PC-3 (cell line): ENCODE measurements around the gene BCAN. TPM values are rescaled to one million over a fixed set of nuclear protein-coding genes. Genes with fewer than 3 reads are reported as not detected.

Source experiments
- ATAC-seq: fragments of 200-7000 bp; cut with Tn5 transposase; 2 replicates; pipeline ENCODE4 v1.9.1; 2020; ENCODE audit warnings: mild to moderate bottlenecking, moderate library complexity
- BruUV-seq: library from RNA; stranded (reverse); fragments of 400-500 nt; replicated peaks from 2 replicates; lab custom pipeline; 2021; lab: Mats Ljungman, UMichigan
- CTCF ChIA-PET: fragments of 300-600 bp; sonication (Branson Sonifier 250); formaldehyde crosslinking; loops from one replicate; lab custom pipeline; 2022; ENCODE audit warnings: antibody characterized with exemption; lab: Charles Lee
- POLR2A ChIA-PET: fragments of 300-600 bp; sonication (Branson Sonifier 250); formaldehyde crosslinking; loops from one replicate; lab custom pipeline; 2022; ENCODE audit warnings: antibody characterized with exemption; ENCODE audit not compliant: unreplicated experiment; lab: Charles Lee
- DNase-seq: peaks from one replicate; pipeline ENCODE4 v3.0.0-alpha.2; 2015
- H2AFZ ChIP-seq: fragments of 300-600 bp; sonication (generic); 2 replicates; pipeline ENCODE4 v1.6.0; 2016; ENCODE audit warnings: antibody characterized with exemption, low read length
- H3F3A ChIP-seq: fragments of 300-600 bp; sonication (generic); one replicate; pipeline ENCODE4 v1.6.0; 2017; ENCODE audit warnings: antibody characterized with exemption, low read length, control low read depth, mild to moderate bottlenecking; ENCODE audit not compliant: unreplicated experiment
- H3K27ac ChIP-seq: fragments of 300-600 bp; sonication (generic); 2 replicates; pipeline ENCODE4 v1.5.1; 2016; ENCODE audit warnings: mild to moderate bottlenecking, low read length
- H3K27me3 ChIP-seq: fragments of 300-600 bp; sonication (generic); 2 replicates; pipeline ENCODE4 v1.6.1; 2016; ENCODE audit warnings: low read length, mixed read lengths
- H3K36me3 ChIP-seq: fragments of 300-600 bp; sonication (generic); 2 replicates; pipeline ENCODE4 v1.6.1; 2016; ENCODE audit warnings: low read depth, mixed run types, low read length, mixed read lengths
- H3K4me1 ChIP-seq: fragments of 300-600 bp; sonication (generic); 2 replicates; pipeline ENCODE4 v1.5.1; 2016; ENCODE audit warnings: low read length; ENCODE audit not compliant: insufficient read depth
- H3K4me2 ChIP-seq: fragments of 300-600 bp; sonication (generic); 2 replicates; pipeline ENCODE4 v1.6.0; 2016; ENCODE audit warnings: low read length
- H3K4me3 ChIP-seq: fragments of 300-600 bp; sonication (generic); 2 replicates; pipeline ENCODE4 v1.5.1; 2016; ENCODE audit warnings: mild to moderate bottlenecking, low read length, mixed read lengths
- H3K79me2 ChIP-seq: fragments of 300-600 bp; sonication (generic); 2 replicates; pipeline ENCODE4 v1.6.1; 2017; ENCODE audit warnings: low read length, mixed read lengths
- H3K9ac ChIP-seq: fragments of 300-600 bp; sonication (generic); 2 replicates; pipeline ENCODE4 v1.6.0; 2016; ENCODE audit warnings: mild to moderate bottlenecking, low read length
- H3K9me2 ChIP-seq: fragments of 300-600 bp; sonication (generic); replicated peaks from 2 replicates; pipeline ENCODE4 v1.6.1; 2016; ENCODE audit warnings: mixed run types, low read length, mixed read lengths
- H3K9me3 ChIP-seq: fragments of 300-600 bp; sonication (generic); 2 replicates; pipeline ENCODE4 v1.6.1; 2016; ENCODE audit warnings: low read length, mixed read lengths
- H4K20me1 ChIP-seq: fragments of 300-600 bp; sonication (generic); 2 replicates; pipeline ENCODE4 v1.6.1; 2016; ENCODE audit warnings: low read length, mixed read lengths
- EZH2 ChIP-seq: fragments of 300-600 bp; sonication (generic); IDR thresholded peaks from one replicate; pipeline ENCODE4 v1.6.1; 2017; ENCODE audit warnings: antibody characterized with exemption, mild to moderate bottlenecking, low read length; ENCODE audit not compliant: unreplicated experiment
- EZH2phosphoT487 ChIP-seq: fragments of 300-600 bp; sonication (generic); IDR thresholded peaks from 2 replicates; pipeline ENCODE4 v1.6.1; 2018; ENCODE audit warnings: mild to moderate bottlenecking, antibody characterized with exemption, low read length, borderline replicate concordance
- intact Hi-C: fragments of 100-400 bp; cut with micrococcal nuclease; formaldehyde crosslinking; loops from 2 replicates; pipeline ENCODE4 v1.9.0; 2023
- total RNA-seq: library from RNA; depleted of rRNA; stranded (reverse); fragments of >200 nt; gene quantifications from 2 replicates; pipeline ENCODE4 v1.2.3, GENCODE V29; 2014
- TF ChIP-seq, protein P1 (sequence below): fragments of 300-600 bp; sonication (generic); conservative IDR thresholded peaks from 2 replicates; pipeline ENCODE4 v1.5.1; 2017; ENCODE audit warnings: antibody characterized with exemption, low read depth, mild to moderate bottlenecking, low read length

The BCAN gene
- total RNA-seq, 1 experiment from 2014 or later, result not detected

DNA sequence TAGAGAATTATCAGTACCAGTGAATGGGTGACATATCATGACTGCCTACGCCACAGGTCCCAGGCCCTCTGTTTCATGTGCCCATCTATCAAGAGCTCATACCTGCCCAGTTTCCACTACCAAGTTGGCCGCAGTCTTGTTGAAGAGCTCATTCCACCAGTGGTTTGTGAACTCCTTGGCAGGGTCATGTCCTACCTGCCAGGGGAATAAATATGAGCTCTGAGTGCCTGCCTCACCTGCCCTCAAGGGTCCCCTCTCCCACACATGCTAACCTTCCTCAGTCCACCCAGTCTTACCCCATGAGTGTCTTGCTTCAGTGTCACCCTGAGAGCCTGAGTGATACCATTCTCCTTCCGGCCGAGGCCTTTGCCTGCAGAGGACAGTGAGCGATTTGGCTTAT is 43.8 kb upstream of the BCAN start:
- H3K27me3 ChIP-seq, result no peaks in the 10 kb centered on the region
- BruUV-seq, result no TSS peak
- H3K79me2 ChIP-seq, result peaks cover 43% of the 10 kb centered on the region
- TF ChIP-seq, protein P1, sequence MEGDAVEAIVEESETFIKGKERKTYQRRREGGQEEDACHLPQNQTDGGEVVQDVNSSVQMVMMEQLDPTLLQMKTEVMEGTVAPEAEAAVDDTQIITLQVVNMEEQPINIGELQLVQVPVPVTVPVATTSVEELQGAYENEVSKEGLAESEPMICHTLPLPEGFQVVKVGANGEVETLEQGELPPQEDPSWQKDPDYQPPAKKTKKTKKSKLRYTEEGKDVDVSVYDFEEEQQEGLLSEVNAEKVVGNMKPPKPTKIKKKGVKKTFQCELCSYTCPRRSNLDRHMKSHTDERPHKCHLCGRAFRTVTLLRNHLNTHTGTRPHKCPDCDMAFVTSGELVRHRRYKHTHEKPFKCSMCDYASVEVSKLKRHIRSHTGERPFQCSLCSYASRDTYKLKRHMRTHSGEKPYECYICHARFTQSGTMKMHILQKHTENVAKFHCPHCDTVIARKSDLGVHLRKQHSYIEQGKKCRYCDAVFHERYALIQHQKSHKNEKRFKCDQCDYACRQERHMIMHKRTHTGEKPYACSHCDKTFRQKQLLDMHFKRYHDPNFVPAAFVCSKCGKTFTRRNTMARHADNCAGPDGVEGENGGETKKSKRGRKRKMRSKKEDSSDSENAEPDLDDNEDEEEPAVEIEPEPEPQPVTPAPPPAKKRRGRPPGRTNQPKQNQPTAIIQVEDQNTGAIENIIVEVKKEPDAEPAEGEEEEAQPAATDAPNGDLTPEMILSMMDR, result no peak
- TF ChIP-seq EZH2phosphoT487, result no peak
- no peak for TF ChIP-seq EZH2
- DNase-seq, result no peak
- H3K27ac ChIP-seq, result no peak overlapping the region
- peaks cover 20% of the 10 kb centered on the region for H3K4me1 ChIP-seq
- H3K4me2 ChIP-seq, result no peak overlapping the region
- no peak for ATAC-seq
- no peaks in the 10 kb centered on the region for H3K9me3 ChIP-seq
- no peak overlapping the region for H3K9ac ChIP-seq
- H3K36me3 ChIP-seq, result peaks cover 59% of the 10 kb centered on the region
- ChIA-PET CTCF (no interaction called here), POLR2A (no interaction called here)
- no peaks in the 10 kb centered on the region for H3F3A ChIP-seq
- H4K20me1 ChIP-seq, result no peaks in the 10 kb centered on the region
- intact Hi-C loops, result no loop called here
- no peak overlapping the region for H2AFZ ChIP-seq
- H3K4me3 ChIP-seq, result no peak overlapping the region
- H3K9me2 ChIP-seq, result no peaks in the 10 kb centered on the region

DNA sequence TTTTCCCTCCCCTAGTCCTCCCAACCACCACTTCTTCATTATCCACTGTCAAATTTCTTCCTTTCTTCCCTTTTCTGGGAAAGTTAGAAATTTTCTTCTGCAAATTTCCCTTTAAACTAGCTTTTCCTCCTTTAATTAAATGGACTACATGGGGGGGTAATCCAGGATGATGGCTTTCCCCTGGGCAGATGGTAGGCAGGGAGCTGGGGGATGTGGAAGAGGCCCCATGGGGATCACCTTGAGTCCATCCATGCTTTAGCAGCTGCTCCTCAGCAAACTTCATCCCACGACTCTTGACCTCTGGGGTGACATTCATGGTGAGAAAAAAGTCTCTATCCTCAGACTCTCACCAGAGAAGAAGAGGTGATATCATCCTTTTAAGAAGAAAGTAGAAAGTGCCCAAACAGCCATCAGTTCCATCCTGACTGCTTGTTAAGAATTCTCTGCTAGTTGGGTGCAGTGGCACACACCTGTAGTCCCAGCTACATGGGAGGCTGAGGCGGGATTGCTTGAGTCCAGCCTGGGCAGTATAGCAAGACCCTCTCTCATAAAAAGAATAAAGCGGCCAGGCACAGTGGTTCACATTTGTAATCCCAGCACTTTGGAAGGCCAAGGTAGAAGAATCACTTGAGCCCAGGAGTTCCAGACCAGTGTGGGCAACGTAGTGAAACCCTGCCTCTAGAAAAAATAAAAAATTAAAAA is 43.0 kb upstream of the BCAN start:
- Histone ChIP-seq H3F3A (no peaks in the 10 kb centered on the region), H2AFZ (no peak overlapping the region), H3K27me3 (no peaks in the 10 kb centered on the region), H3K9me3 (no peaks in the 10 kb centered on the region), H3K4me2 (no peak overlapping the region), H4K20me1 (no peaks in the 10 kb centered on the region), H3K27ac (no peak overlapping the region), H3K4me3 (no peak overlapping the region), H3K9ac (no peak overlapping the region), H3K36me3 (peaks cover 53% of the 10 kb centered on the region), H3K9me2 (no peaks in the 10 kb centered on the region), H3K79me2 (peaks cover 43% of the 10 kb centered on the region), H3K4me1 (peaks cover 20% of the 10 kb centered on the region)
- CTCF ChIA-PET, result no interaction called here
- ATAC-seq (no peak), DNase-seq (no peak)
- TF ChIP-seq, protein P1, result no peak
- no peak for TF ChIP-seq EZH2phosphoT487
- no peak for TF ChIP-seq EZH2
- POLR2A ChIA-PET, result no interaction called here
- intact Hi-C loops, result no loop called here
- BruUV-seq, result no TSS peak

DNA sequence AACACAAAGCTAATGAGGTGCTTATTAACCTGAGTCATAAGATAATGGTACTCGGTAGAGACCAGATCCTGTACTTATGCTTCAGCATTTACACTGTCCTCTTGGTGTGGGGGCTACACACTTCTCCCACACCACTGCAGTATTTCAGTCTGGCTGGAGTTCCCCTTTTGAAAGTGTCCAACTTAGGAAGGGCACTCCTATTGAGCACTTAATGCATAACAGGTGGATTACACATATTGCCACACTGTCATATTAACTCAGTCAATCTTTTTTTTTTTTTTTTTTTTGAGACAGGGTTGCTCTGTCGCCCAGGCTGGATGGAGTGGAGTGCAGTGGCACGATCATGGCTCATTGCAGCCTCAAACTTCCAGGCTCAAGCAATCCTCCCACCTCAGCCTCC is 42.1 kb upstream of the BCAN start:
- Histone ChIP-seq H3K9ac (no peak overlapping the region), H3K27ac (no peak overlapping the region), H3F3A (no peaks in the 10 kb centered on the region), H3K4me1 (peaks cover 20% of the 10 kb centered on the region), H4K20me1 (no peaks in the 10 kb centered on the region), H2AFZ (no peak overlapping the region), H3K27me3 (no peaks in the 10 kb centered on the region), H3K9me2 (no peaks in the 10 kb centered on the region), H3K4me3 (peak overlapping the region; percentile 94), H3K36me3 (peaks cover 45% of the 10 kb centered on the region), H3K79me2 (peaks cover 43% of the 10 kb centered on the region), H3K4me2 (peak overlapping the region; percentile 93), H3K9me3 (no peaks in the 10 kb centered on the region)
- intact Hi-C loops, result no loop called here
- TF ChIP-seq EZH2phosphoT487 (no peak), EZH2 (no peak)
- TF ChIP-seq, protein P1, result no peak; the same call in 1 of the 2 replicates
- ATAC-seq (peak; percentile 45), DNase-seq (peak; percentile 64)
- no TSS peak for BruUV-seq
- ChIA-PET POLR2A (interaction anchor here (0.5 kb wide), 1 partner anchor 141 kb away, joined by 3 read pairs; the partner anchor contains the start of gene MRPL24), CTCF (no interaction called here)
